ENCODE results near the gene SMIM41. TPM values are rescaled to one million over a fixed set of nuclear protein-coding genes. Genes with fewer than 3 reads are reported as not detected.

The SMIM41 gene
- total RNA-seq, 1 experiment from 2014 or later = not detected

GRCh38 chr12:52078276-52078675, 1.2 kb upstream of the SMIM41 start:
- POLR2A ChIA-PET = no interaction called here
- no peak for DNase-seq
- no peak overlapping the region for H3K4me3 Mint-ChIP-seq (ENCODE audit: unreplicated experiment)
- H3K27ac Mint-ChIP-seq (ENCODE audit: unreplicated experiment) = no peak overlapping the region
- TF ChIP-seq CTCF (IDR thresholded peaks at IDR 0.05; ENCODE audit: insufficient read depth in 1 of 2, low read depth in 1 of 2, low read length in 1 of 2, severe bottlenecking in 1 of 2, unreplicated experiment in 1 of 2) = no peak
- H3K4me1 ChIP-seq = no peaks in the 10 kb centered on the region
- BruUV-seq (replicated peaks) = no TSS peak
- intact Hi-C loops (cut with micrococcal nuclease; ENCODE audit: unreplicated experiment) = no loop called here
- H3K27me3 ChIP-seq (replicated peaks; ENCODE audit: control insufficient read depth, insufficient read depth, low read length) = no peaks in the 10 kb centered on the region
- H3K36me3 Mint-ChIP-seq (ENCODE audit: insufficient read depth, unreplicated experiment) = peaks cover 44% of the 10 kb centered on the region
- no peak overlapping the region for H3K4me3 ChIP-seq (ENCODE audit: low read depth, low read length)
- CTCF ChIA-PET = interaction anchor here (0.7 kb wide), 1 partner anchor 30 kb away, joined by 3 read pairs; no protein-coding TSS in a partner anchor
- peaks cover 9% of the 10 kb centered on the region for H3K4me1 Mint-ChIP-seq (ENCODE audit: low read depth, unreplicated experiment)
- H3K9me3 ChIP-seq = no peaks in the 10 kb centered on the region
- 0 out of 2 replicates have a peak, but pooled peaks cover 3% of the 10 kb centered on the region for H3K36me3 ChIP-seq (ENCODE audit: control insufficient read depth, insufficient read depth, low read length)
- H3K9me3 Mint-ChIP-seq (ENCODE audit: unreplicated experiment) = no peaks in the 10 kb centered on the region
- H3K27me3 Mint-ChIP-seq (ENCODE audit: insufficient read depth, unreplicated experiment) = no peaks in the 10 kb centered on the region

- Mint-ChIP-seq H3K27ac (ENCODE audit: unreplicated experiment) (no peak overlapping the region), H3K9me3 (ENCODE audit: unreplicated experiment) (no peaks in the 10 kb centered on the region), H3K4me3 (ENCODE audit: unreplicated experiment) (no peak overlapping the region), H3K27me3 (ENCODE audit: insufficient read depth, unreplicated experiment) (no peaks in the 10 kb centered on the region), H3K4me1 (ENCODE audit: low read depth, unreplicated experiment) (peaks cover 7% of the 10 kb centered on the region), H3K36me3 (ENCODE audit: insufficient read depth, unreplicated experiment) (peaks cover 25% of the 10 kb centered on the region)
- Histone ChIP-seq H3K36me3 (ENCODE audit: control insufficient read depth, insufficient read depth, low read length) (peaks cover 2% of the 10 kb centered on the region; the same call in 1 of the 2 replicates), H3K9me3 (no peaks in the 10 kb centered on the region), H3K4me3 (ENCODE audit: low read depth, low read length) (no peak overlapping the region), H3K27me3 (replicated peaks; ENCODE audit: control insufficient read depth, insufficient read depth, low read length) (no peaks in the 10 kb centered on the region), H3K4me1 (no peaks in the 10 kb centered on the region)
- ChIA-PET CTCF (interaction anchor here (0.7 to 6.4 kb wide), 4 partner anchors 12 to 56 kb away, joined by 3 to 102 read pairs (median 10); no protein-coding TSS in a partner anchor), POLR2A (interaction anchor here (0.5 to 0.6 kb wide), 2 partner anchors 13 to 53 kb away, joined by 3 to 4 read pairs; no protein-coding TSS in a partner anchor)
- DNase-seq = no peak
- no TSS peak for BruUV-seq (replicated peaks)
- intact Hi-C loops (cut with micrococcal nuclease; ENCODE audit: unreplicated experiment) = no loop called here
- TF ChIP-seq CTCF (IDR thresholded peaks at IDR 0.05; ENCODE audit: insufficient read depth in 1 of 2, low read depth in 1 of 2, low read length in 1 of 2, severe bottlenecking in 1 of 2, unreplicated experiment in 1 of 2) = no peak
Measured at GRCh38 chr12:52080403-52081251, 1.1 kb downstream of the SMIM41 start.

- no peak for TF ChIP-seq CTCF (IDR thresholded peaks at IDR 0.05; ENCODE audit: insufficient read depth in 1 of 2, low read depth in 1 of 2, low read length in 1 of 2, severe bottlenecking in 1 of 2, unreplicated experiment in 1 of 2)
- no peaks in the 10 kb centered on the region for H3K4me1 ChIP-seq
- Mint-ChIP-seq H3K4me1 (ENCODE audit: low read depth, unreplicated experiment) (peaks cover 7% of the 10 kb centered on the region), H3K9me3 (ENCODE audit: unreplicated experiment) (no peaks in the 10 kb centered on the region), H3K27ac (ENCODE audit: unreplicated experiment) (no peak overlapping the region), H3K4me3 (ENCODE audit: unreplicated experiment) (no peak overlapping the region), H3K36me3 (ENCODE audit: insufficient read depth, unreplicated experiment) (peaks cover 23% of the 10 kb centered on the region), H3K27me3 (ENCODE audit: insufficient read depth, unreplicated experiment) (no peaks in the 10 kb centered on the region)
- no peaks in the 10 kb centered on the region for H3K9me3 ChIP-seq
- no peak for DNase-seq
- intact Hi-C loops (cut with micrococcal nuclease; ENCODE audit: unreplicated experiment) = no loop called here
- CTCF ChIA-PET = interaction anchor here (0.7 to 6.4 kb wide), 4 partner anchors 12 to 57 kb away, joined by 3 to 102 read pairs (median 10); no protein-coding TSS in a partner anchor
- no peaks in the 10 kb centered on the region for H3K27me3 ChIP-seq (replicated peaks; ENCODE audit: control insufficient read depth, insufficient read depth, low read length)
- H3K36me3 ChIP-seq (ENCODE audit: control insufficient read depth, insufficient read depth, low read length) = no peaks in the 10 kb centered on the region; the same call in 1 of the 2 replicates
- BruUV-seq (replicated peaks) = no TSS peak
- H3K4me3 ChIP-seq (ENCODE audit: low read depth, low read length) = no peak overlapping the region
- POLR2A ChIA-PET = interaction anchor here (0.5 kb wide), 1 partner anchor 13 kb away, joined by 3 read pairs; no protein-coding TSS in a partner anchor
Measured at GRCh38 chr12:52081263-52081733, 1.8 kb downstream of the SMIM41 start.
